D721Med (cell line): ENCODE measurements around the gene CCDC82.

Source experiments
- DNase-seq: peaks from one replicate; pipeline ENCODE4 v3.0.0; 2011; ENCODE audit warnings: low spot score; ENCODE audit not compliant: insufficient read length
- FAIRE-seq: peaks from 2 replicates; lab custom pipeline; 2011; peaks lifted over from hg19 to GRCh38; lab: Jason Lieb, UNC
- TF ChIP-seq, protein P1 (sequence below): IDR thresholded peaks from 2 replicates; pipeline ENCODE4 v1.5.1; 2012; ENCODE audit warnings: mild to moderate bottlenecking, control low read depth; ENCODE audit not compliant: insufficient read depth; ENCODE audit errors: missing control alignments

Gene CCDC82

GRCh38 chr11:96342014-96342960, 47.4 kb downstream of the CCDC82 start:
- DNase-seq (no peak), FAIRE-seq (no peak)
- TF ChIP-seq, protein P1, sequence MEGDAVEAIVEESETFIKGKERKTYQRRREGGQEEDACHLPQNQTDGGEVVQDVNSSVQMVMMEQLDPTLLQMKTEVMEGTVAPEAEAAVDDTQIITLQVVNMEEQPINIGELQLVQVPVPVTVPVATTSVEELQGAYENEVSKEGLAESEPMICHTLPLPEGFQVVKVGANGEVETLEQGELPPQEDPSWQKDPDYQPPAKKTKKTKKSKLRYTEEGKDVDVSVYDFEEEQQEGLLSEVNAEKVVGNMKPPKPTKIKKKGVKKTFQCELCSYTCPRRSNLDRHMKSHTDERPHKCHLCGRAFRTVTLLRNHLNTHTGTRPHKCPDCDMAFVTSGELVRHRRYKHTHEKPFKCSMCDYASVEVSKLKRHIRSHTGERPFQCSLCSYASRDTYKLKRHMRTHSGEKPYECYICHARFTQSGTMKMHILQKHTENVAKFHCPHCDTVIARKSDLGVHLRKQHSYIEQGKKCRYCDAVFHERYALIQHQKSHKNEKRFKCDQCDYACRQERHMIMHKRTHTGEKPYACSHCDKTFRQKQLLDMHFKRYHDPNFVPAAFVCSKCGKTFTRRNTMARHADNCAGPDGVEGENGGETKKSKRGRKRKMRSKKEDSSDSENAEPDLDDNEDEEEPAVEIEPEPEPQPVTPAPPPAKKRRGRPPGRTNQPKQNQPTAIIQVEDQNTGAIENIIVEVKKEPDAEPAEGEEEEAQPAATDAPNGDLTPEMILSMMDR: no peak

- TF ChIP-seq, protein P1: no peak
- DNase-seq (no peak), FAIRE-seq (no peak)
Measured at GRCh38 chr11:96341211-96342013, 48.3 kb downstream of the CCDC82 start.

GRCh38 chr11:96340555-96340885, 49.2 kb downstream of the CCDC82 start:
- TF ChIP-seq, protein P1: no peak
- FAIRE-seq (no peak), DNase-seq (no peak)

DNA sequence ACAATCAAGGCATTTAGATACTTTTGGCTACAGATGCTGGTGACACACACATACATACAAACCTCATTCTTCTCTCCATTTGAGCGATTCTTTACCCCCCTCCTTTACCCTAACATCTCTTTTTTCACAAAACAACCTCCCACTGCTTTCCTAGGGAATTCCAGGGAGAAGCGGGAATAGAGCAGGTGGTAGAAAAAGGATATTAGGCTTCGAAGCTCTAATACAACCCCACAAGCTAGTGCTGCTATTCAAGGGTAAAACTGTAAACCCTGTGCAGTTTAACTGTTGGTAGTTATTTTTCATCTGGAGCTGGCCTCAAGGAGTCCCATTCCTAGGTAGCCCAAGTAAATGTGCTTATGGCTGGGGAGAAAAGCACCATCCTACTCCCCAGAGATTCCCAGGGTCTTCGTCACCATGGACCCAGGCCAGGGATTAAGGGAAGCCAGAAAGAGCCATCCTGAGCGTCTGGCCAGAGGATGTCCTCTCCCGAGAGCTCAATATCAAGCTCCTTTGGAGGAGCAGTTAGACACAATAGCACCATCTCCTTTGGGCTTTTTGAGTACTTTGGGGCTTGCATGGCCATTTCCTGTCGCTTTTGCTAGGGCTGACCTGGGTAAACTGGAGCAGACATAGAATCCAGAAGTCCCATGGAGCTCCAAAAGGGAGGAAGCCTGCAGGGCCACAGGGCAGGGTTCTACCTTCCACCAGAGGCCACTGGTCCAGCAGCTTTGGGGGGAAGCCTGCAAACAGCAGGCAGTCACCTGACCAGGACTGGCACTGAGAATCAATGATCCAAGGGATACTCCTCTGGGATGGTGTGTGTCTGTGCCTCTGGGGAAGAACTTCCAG, 49.8 kb downstream of the CCDC82 start:
- TF ChIP-seq, protein P1: no peak
- FAIRE-seq (no peak), DNase-seq (no peak)

DNA sequence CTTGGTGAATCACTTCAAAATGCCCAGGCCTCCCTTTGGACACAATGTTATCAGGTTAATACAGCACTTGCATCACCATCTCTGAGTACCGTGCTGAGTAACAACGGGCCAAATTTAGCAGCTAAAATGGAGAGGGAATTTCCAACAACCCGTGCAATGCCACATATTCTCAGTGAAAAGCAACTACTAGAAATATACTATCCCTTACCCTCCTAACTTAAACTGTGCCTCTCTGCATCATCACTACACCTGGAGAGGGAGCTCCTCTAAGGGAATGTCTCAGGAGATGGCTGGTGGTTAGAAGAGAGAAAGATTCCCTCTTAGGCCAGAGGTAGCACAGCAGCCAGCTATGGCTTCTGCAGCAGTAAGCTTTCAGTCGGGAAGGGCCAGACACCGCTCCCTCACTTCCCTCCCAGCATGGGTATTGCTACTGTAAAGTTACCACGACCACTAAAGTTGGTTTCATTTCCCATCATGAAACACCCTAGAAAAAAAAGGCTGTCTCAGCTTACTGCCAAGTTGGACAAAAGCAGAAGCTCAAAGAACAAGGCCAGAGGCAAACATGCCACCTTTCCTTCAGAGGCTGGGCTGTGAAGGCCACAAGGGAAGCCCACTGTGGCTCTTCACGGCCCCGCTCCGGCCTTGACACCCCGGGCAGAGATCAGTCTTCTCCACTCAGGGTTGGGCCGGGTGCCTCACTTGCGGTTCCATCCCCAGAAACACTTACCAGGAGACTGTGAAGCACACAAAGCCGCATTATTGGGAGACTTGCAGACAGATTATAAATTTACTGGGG, 50.6 kb downstream of the CCDC82 start:
- TF ChIP-seq, protein P1: no peak
- DNase-seq (no peak), FAIRE-seq (no peak)
